ENCODE data around the gene OTUD5. TPM values are rescaled to one million over a fixed set of nuclear protein-coding genes. Genes with fewer than 3 reads are reported as not detected.

Gene OTUD5
- polyA plus RNA-seq, 1 donor, result 41.6 TPM

- no peak for DNase-seq
Measured at GRCh38 chrX:48971249-48972219, 14.1 kb upstream of the OTUD5 start, which contains the start of gene KCND1. Gene KCND1, minus strand, starts transcription at chrX:48971844. Its CDS starts 1,573 bp downstream, at chrX:48970271.

- DNase-seq, result no peak
Measured at GRCh38 chrX:48969471-48969870, 12.1 kb upstream of the OTUD5 start.

GRCh38 chrX:48968377-48968776, 11.0 kb upstream of the OTUD5 start:
- no peak for DNase-seq

GRCh38 chrX:48966796-48967579, 9.6 kb upstream of the OTUD5 start:
- DNase-seq, result no peak

- DNase-seq, result no peak
Measured at GRCh38 chrX:48965959-48966358, 8.6 kb upstream of the OTUD5 start.

- no peak for DNase-seq
Measured at GRCh38 chrX:48961585-48962091, 4.2 kb upstream of the OTUD5 start.

GRCh38 chrX:48960291-48960690, 2.9 kb upstream of the OTUD5 start:
- DNase-seq, result no peak

- peak; percentile 36 for DNase-seq
Measured at GRCh38 chrX:48958635-48959094, 1.3 kb upstream of the OTUD5 start.

- peak; percentile 96 for DNase-seq
Measured at GRCh38 chrX:48957827-48958634, 624 bp upstream of the OTUD5 start.

GRCh38 chrX:48956728-48957414, 536 bp downstream of the OTUD5 start:
- DNase-seq, result no peak

- no peak for DNase-seq
Measured at GRCh38 chrX:48948589-48948988, 8.8 kb downstream of the OTUD5 start.

GRCh38 chrX:48945517-48946348, 11.7 kb downstream of the OTUD5 start:
- no peak for DNase-seq

GRCh38 chrX:48942895-48943294, 14.5 kb downstream of the OTUD5 start:
- no peak for DNase-seq

- no peak for DNase-seq
Measured at GRCh38 chrX:48940404-48940955, 16.9 kb downstream of the OTUD5 start.

- no peak for DNase-seq
Measured at GRCh38 chrX:48939524-48940228, 17.7 kb downstream of the OTUD5 start.

- no peak for DNase-seq
Measured at GRCh38 chrX:48938721-48939425, 18.5 kb downstream of the OTUD5 start.

GRCh38 chrX:48937054-48937907, 20.1 kb downstream of the OTUD5 start:
- DNase-seq, result no peak
